Esophagus squamous epithelium (tissue), 5 donors: ENCODE data around the gene PURA. TPM values are rescaled to one million over a fixed set of nuclear protein-coding genes. Genes with fewer than 3 reads are reported as not detected.
A peak's percentile ranks its signal among the peaks of the same experiment; 100 is the strongest.

Source experiments
- DNase-seq: peaks from one replicate; lab custom pipeline; 2025; lab: John Stamatoyannopoulos, UW
- H3K27ac ChIP-seq, 4 donors: fragments of 200-600 bp; sonication (generic); one replicate each; pipeline ENCODE4 v1.5.1; 2016 to 2019; ENCODE audit warnings: mild to moderate bottlenecking in 1 of 4
- H3K27me3 ChIP-seq, 4 donors: fragments of 200-600 bp; sonication (generic); 1 replicate in 3 of 4; 2 replicates in 1 of 4; pipeline versions ENCODE4 v1.5.1 to v1.6.0; 2017 to 2021; ENCODE audit warnings: antibody characterized with exemption in 1 of 4
- H3K36me3 ChIP-seq, 3 donors: fragments of 200-600 bp; sonication (generic); one replicate each; pipeline ENCODE4 v1.5.1; 2016 to 2019
- H3K4me1 ChIP-seq, 3 donors: fragments of 200-600 bp; sonication (generic); one replicate each; pipeline ENCODE4 v1.5.1; 2017 to 2019
- H3K4me3 ChIP-seq, 4 donors: fragments of 200-600 bp; sonication (generic); 1 replicate in 3 of 4; 2 replicates in 1 of 4; pipeline ENCODE4 v1.5.1; 2016 to 2019; ENCODE audit warnings: mild to moderate bottlenecking in 2 of 4, moderate library complexity in 1 of 4
- H3K9me3 ChIP-seq, 3 donors: fragments of 200-600 bp; sonication (generic); one replicate each; pipeline ENCODE4 v1.5.1; 2016 to 2019
- POLR2A ChIP-seq, 4 donors: fragments of 450-650 bp; IDR thresholded peaks; one replicate each; pipeline ENCODE4 v1.6.1; 2017; ENCODE audit warnings: antibody characterized with exemption in 4 of 4, mild to moderate bottlenecking in 4 of 4, moderate library complexity in 3 of 4
- WGBS, 2 donors: methylation state at CpG; one replicate each; pipeline ENCODE4 v1.1.5; 2018; 5-methylcytosine and 5-hydroxymethylcytosine counted together
- intact Hi-C: fragments of 100-400 bp; cut with DNase I; formaldehyde crosslinking; loops from one replicate; pipeline ENCODE4 v1.15.0; 2022
- total RNA-seq, 4 donors: library from RNA; depleted of rRNA; stranded (reverse); fragments of >200 nt; gene quantifications; one replicate each; pipeline ENCODE4 v1.1.0, GENCODE V29; 2016
- TF ChIP-seq, protein P1 (sequence below), 6 experiments: fragments of 450-650 bp in 4 of 6; fragments of 200-600 bp in 2 of 6; sonication (generic) in 2 of 6; IDR thresholded peaks; one replicate each; pipeline ENCODE4 v1.5.1; 2016 to 2019; ENCODE audit warnings: antibody characterized with exemption in 6 of 6, mild to moderate bottlenecking in 4 of 6, moderate library complexity in 4 of 6
- donor health status: DM: yes; HTN: yes; CAD: no.

The PURA gene
- total RNA-seq, 4 donors from 2014 or later: 8.2 to 18.9 (median 10.6) TPM

DNA sequence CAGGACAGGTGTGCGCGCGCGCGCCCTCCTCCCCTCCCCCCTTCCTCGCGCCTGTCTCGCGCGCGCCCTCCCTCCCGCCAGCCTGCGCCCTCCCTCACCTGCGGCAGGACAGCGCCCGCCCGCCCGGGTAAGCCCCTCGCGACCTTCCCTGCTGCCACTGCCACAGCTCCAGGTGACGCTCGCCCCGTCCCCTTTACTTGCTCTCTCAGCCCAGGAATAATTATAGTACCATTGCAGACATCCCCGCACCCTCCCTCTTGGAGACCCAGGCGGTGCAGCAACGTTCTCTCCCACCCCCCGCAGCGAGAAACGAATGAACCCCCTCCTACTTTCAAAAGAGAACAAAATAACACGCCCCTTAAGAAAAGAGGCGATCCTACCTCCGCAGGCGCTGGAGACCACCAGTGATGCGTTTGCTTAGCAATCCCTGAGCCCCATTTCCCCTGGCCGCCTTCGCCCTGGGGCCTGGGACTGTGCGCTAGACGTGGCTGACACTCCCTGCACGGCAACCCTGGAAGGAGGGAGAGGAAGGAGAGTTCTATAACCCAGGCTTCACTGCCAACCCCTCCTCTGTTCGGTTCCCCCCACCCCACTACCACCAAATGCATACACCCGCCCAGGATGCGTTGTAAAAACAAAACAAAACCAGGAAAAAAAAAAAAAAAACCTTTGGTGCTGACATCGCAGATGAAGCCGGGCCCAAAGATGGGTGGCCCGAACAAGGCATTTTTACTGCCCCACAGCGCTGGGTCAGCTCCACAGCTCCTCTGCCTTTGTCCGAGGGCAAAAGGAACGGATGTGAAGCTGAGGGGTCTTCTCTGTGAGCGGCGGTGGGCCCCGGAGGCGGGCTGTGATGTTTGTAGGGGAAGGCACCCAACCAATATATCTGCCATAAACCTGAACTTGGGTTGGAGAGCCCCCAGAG, 5.6 kb upstream of the PURA start:
- H3K9me3 ChIP-seq: no peaks in the 10 kb centered on the region
- H3K4me3 ChIP-seq: peak overlapping the region; percentile 63 to 76 (median 70)
- TF ChIP-seq, protein P1, sequence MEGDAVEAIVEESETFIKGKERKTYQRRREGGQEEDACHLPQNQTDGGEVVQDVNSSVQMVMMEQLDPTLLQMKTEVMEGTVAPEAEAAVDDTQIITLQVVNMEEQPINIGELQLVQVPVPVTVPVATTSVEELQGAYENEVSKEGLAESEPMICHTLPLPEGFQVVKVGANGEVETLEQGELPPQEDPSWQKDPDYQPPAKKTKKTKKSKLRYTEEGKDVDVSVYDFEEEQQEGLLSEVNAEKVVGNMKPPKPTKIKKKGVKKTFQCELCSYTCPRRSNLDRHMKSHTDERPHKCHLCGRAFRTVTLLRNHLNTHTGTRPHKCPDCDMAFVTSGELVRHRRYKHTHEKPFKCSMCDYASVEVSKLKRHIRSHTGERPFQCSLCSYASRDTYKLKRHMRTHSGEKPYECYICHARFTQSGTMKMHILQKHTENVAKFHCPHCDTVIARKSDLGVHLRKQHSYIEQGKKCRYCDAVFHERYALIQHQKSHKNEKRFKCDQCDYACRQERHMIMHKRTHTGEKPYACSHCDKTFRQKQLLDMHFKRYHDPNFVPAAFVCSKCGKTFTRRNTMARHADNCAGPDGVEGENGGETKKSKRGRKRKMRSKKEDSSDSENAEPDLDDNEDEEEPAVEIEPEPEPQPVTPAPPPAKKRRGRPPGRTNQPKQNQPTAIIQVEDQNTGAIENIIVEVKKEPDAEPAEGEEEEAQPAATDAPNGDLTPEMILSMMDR (IDR thresholded peaks at IDR 0.05): no peak
- no peak for TF ChIP-seq POLR2A (IDR thresholded peaks at IDR 0.05)
- no peak for DNase-seq
- H3K27me3 ChIP-seq: no peaks in the 10 kb centered on the region
- WGBS, 2 donors: 1 to 4% methylated on average over 20 to 22 of the region's 52 CpGs
- intact Hi-C loops: no loop called here
- no peaks in the 10 kb centered on the region for H3K36me3 ChIP-seq
- H3K4me1 ChIP-seq: peaks cover 29 to 65% (median 37%) of the 10 kb centered on the region in 3 donors
- peak overlapping the region; percentile 96 to 98 (median 97) for H3K27ac ChIP-seq

DNA sequence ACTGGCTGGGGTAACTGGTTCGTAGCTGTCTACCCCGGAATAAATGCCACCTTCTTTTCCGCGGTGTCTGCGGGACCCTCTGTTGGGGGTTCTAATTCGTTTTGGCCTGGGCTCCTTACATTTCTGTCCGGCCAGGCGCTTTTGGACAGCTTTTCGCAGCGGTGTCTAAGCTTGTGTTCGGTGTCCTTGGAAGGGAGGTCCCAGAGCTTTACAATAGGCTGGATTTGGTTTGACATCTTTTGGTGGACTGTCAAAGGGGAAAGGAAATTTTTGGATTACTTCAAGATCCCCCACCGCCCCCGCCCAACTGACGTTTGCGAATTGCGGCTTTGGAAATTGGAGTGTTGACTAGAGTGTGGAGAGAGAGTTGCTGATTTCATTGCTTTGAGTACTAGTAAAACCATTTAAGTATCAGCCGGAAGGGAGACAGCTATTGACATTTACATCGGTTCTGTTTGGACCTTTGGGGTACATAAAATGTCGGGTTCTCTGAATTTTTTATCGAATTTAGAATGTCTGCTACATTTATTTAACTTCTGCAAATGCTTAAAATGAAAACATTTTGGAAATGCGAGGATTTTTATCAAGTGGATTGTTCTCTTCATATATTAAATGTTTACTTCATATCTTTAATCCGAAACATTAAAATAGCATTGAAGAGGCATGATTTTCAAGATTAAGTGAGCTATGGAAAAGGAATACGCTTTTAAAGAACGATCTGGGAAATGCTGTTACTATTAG, 4.7 kb upstream of the PURA start:
- H3K27me3 ChIP-seq: no peaks in the 10 kb centered on the region
- DNase-seq: no peak
- no peaks in the 10 kb centered on the region for H3K9me3 ChIP-seq
- peaks cover 30 to 68% (median 39%) of the 10 kb centered on the region in 3 donors for H3K4me1 ChIP-seq
- no peaks in the 10 kb centered on the region for H3K36me3 ChIP-seq
- H3K27ac ChIP-seq: peak overlapping the region in 2 of 4 donors; percentile 97 to 98
- H3K4me3 ChIP-seq: peak overlapping the region; percentile 63 to 76 (median 70)
- intact Hi-C loops: no loop called here
- 49 to 75% methylated on average over 20 to 23 of the region's 24 CpGs for WGBS, 2 donors
- TF ChIP-seq, protein P1 (IDR thresholded peaks at IDR 0.05): no peak
- TF ChIP-seq POLR2A (IDR thresholded peaks at IDR 0.05): no peak

DNA sequence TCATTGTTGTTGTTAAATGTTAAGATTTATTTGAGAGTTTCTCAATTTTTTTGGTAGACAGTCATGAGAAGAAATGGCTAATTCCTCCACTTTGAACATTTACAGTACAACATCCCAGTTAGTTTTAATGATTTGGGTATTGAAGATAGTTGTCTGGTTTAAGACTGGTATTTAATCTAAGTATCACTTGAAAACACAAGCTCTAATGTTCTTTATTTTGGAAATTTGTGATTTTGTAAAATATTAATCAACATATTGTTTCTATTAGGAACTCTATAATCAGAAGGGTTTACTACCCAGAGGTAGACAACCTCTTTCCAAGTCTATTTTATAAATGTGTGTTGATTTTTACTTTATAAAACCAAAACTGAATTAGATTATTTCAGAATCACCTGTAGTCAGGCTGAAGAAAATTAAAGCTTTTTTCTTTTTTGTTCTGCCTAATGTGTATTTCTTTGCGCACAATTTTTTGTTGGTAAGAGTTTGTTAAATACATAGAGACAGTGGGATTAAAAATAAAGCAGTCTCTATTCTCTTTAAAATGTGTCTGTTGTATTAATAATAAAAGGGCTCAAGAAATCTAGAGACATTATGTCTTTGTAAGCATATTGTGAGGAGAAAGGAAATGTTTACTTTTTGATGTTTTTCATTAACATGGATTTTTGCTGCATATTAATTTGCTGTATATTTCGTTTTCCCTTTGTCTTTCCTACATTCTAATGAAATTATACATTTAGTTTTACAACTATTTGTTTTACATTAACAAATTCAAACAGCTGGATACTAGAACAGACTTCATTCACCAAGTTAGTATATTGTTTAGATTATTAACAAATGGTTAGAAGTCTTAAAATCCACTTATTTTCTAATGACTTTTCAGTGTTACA, 3.9 kb upstream of the PURA start:
- no peaks in the 10 kb centered on the region for H3K27me3 ChIP-seq

DNA sequence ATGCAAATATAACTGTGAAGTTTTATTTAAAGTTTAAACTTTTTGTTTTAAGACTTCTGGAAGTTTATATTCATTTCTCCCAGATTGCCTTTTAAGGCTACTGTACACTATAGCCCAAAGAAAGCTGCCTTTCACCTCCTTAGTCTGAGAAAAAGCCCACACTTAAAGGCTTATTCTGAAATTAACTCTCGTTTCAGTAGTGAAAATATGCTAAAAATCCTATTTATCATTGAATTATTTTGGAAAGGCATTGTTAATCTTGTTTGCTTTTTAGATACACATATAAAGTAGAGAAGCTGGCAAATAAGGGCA, 3.3 kb upstream of the PURA start:
- no peak for DNase-seq
- no peak overlapping the region for H3K27ac ChIP-seq
- TF ChIP-seq, protein P1 (IDR thresholded peaks at IDR 0.05): no peak
- no peak for TF ChIP-seq POLR2A (IDR thresholded peaks at IDR 0.05)
- WGBS, 2 donors: 46 to 52% methylated on average over 1 of the region's 1 CpG
- no peaks in the 10 kb centered on the region for H3K36me3 ChIP-seq
- H3K9me3 ChIP-seq: no peaks in the 10 kb centered on the region
- H3K4me1 ChIP-seq: peaks cover 35 to 77% (median 48%) of the 10 kb centered on the region in 3 donors
- H3K27me3 ChIP-seq: no peaks in the 10 kb centered on the region
- intact Hi-C loops: no loop called here
- H3K4me3 ChIP-seq: no peak overlapping the region

More for the DNA sequence above, 3.9 kb upstream of the PURA start:
- Histone ChIP-seq H3K4me1 (peaks cover 30 to 71% (median 43%) of the 10 kb centered on the region in 3 donors), H3K36me3 (no peaks in the 10 kb centered on the region), H3K9me3 (no peaks in the 10 kb centered on the region), H3K27ac (no peak overlapping the region), H3K4me3 (no peak overlapping the region)
- 74 to 83% methylated on average over 2 of the region's 2 CpGs for WGBS, 2 donors
- TF ChIP-seq, protein P1 (IDR thresholded peaks at IDR 0.05): no peak
- no peak for TF ChIP-seq POLR2A (IDR thresholded peaks at IDR 0.05)
- no peak for DNase-seq
- intact Hi-C loops: no loop called here
